ENCODE measurements around the gene EMC6.

EMC6 gene

DNA sequence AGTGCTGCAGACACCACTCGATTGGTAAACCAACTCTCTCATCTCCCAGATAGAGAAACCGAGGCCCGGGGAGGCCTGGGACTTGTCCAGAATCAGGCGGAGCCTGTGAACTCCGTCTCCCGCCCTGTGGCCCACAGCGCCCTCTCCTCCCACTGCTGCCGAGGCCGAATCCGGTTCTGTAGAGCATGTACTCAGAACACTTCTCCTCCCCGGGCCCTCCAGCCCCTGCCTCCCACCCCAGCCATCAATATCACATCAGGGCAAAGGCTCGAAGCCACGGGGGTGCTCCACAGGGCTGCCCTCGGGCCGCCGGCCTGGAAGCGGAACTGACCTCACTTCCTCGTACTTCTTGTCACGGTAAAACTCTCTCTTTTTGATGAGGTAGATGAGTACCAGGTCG lies 13.0 kb downstream of the EMC6 start:
- TF ChIP-seq SIN3A (IDR thresholded peaks at IDR 0.05; ENCODE audit: borderline replicate concordance, insufficient read depth, low read length): no peak
- TF ChIP-seq FOXP2 (optimal IDR thresholded peaks at IDR 0.05; ENCODE audit: borderline replicate concordance, extremely low read depth, extremely low read length, insufficient read depth): no peak
- TF ChIP-seq, protein P1, sequence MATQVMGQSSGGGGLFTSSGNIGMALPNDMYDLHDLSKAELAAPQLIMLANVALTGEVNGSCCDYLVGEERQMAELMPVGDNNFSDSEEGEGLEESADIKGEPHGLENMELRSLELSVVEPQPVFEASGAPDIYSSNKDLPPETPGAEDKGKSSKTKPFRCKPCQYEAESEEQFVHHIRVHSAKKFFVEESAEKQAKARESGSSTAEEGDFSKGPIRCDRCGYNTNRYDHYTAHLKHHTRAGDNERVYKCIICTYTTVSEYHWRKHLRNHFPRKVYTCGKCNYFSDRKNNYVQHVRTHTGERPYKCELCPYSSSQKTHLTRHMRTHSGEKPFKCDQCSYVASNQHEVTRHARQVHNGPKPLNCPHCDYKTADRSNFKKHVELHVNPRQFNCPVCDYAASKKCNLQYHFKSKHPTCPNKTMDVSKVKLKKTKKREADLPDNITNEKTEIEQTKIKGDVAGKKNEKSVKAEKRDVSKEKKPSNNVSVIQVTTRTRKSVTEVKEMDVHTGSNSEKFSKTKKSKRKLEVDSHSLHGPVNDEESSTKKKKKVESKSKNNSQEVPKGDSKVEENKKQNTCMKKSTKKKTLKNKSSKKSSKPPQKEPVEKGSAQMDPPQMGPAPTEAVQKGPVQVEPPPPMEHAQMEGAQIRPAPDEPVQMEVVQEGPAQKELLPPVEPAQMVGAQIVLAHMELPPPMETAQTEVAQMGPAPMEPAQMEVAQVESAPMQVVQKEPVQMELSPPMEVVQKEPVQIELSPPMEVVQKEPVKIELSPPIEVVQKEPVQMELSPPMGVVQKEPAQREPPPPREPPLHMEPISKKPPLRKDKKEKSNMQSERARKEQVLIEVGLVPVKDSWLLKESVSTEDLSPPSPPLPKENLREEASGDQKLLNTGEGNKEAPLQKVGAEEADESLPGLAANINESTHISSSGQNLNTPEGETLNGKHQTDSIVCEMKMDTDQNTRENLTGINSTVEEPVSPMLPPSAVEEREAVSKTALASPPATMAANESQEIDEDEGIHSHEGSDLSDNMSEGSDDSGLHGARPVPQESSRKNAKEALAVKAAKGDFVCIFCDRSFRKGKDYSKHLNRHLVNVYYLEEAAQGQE (IDR thresholded peaks at IDR 0.05; ENCODE audit: insufficient read depth in 1 of 2, low read depth in 2 of 2, low read length in 2 of 2): no peak
- TF ChIP-seq POLR2AphosphoS5 (IDR thresholded peaks at IDR 0.05; ENCODE audit: low read depth, low read length): no peak
- TF ChIP-seq TAF1 (IDR thresholded peaks at IDR 0.05; ENCODE audit: borderline replicate concordance, insufficient read depth, low read length): no peak

DNA sequence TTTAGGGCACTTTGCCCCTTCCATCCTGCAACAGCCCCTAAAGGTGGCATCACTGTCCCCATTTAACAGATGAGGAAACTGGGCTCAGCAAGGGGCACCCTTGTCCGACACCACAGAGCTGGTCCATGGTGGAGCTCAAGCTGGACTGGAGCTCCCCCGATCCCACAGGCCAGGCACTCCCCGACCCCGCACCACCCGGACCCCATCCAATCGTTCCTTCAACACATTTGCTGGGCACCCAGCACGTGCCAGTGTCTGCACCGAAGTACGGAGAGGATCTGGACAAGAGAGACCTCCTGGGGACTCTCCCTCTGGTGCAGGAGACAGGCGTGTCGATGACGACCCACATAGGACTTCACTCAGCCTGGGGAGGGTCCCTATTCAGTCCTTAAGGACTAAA lies 13.4 kb downstream of the EMC6 start:
- TF ChIP-seq, protein P1 (IDR thresholded peaks at IDR 0.05; ENCODE audit: insufficient read depth in 1 of 2, low read depth in 2 of 2, low read length in 2 of 2): no peak
- no peak for TF ChIP-seq SIN3A (IDR thresholded peaks at IDR 0.05; ENCODE audit: borderline replicate concordance, insufficient read depth, low read length)
- TF ChIP-seq POLR2AphosphoS5 (IDR thresholded peaks at IDR 0.05; ENCODE audit: low read depth, low read length): no peak
- TF ChIP-seq FOXP2 (optimal IDR thresholded peaks at IDR 0.05; ENCODE audit: borderline replicate concordance, extremely low read depth, extremely low read length, insufficient read depth): no peak
- TF ChIP-seq TAF1 (IDR thresholded peaks at IDR 0.05; ENCODE audit: borderline replicate concordance, insufficient read depth, low read length): no peak

DNA sequence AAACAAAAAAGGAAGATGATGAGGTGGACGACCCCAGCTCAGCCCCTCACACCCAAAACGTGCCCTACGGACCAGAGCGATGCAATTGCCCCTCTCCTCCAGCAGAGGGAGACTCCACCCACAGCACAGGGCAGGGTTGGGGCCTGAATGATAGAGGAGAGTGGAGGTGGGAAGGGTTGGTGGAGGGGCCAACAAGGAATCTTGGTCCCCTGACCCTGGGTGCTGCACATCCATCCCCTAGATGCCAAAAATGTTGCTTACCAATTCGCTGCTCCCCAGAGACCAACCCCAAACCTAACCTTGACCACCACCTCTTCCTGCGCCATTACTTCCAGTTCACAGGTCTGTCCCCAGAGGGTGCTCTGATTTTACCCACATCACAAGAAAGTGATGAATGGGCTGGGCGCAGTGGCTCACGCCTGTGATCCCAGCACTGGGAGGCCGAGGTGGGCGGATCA lies 14.5 kb downstream of the EMC6 start:
- TF ChIP-seq FOXP2 (optimal IDR thresholded peaks at IDR 0.05; ENCODE audit: borderline replicate concordance, extremely low read depth, extremely low read length, insufficient read depth) (no peak), TAF1 (IDR thresholded peaks at IDR 0.05; ENCODE audit: borderline replicate concordance, insufficient read depth, low read length) (no peak)

DNA sequence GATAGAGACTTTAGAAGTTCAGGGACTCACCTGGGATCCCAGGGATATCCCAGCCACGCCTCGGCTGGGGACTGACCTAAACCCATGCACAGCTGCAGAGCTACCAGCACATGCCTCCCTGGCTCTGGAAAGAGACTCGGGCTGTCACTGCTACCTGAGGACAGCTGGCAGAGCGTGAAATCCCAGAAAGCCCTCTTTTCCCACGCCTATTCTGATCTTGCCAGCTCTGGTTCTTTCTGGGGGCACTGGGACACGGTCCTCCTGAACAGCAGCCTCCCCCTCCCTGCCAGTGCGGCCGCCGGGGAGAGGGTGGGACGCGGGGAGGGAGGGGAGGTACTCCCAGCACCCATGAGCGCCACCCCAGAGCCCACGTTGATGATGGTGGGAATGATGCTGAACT lies 16.6 kb downstream of the EMC6 start:
- TF ChIP-seq FOXP2 (optimal IDR thresholded peaks at IDR 0.05; ENCODE audit: borderline replicate concordance, extremely low read depth, extremely low read length, insufficient read depth) (no peak), TAF1 (IDR thresholded peaks at IDR 0.05; ENCODE audit: borderline replicate concordance, insufficient read depth, low read length) (no peak), POLR2AphosphoS5 (IDR thresholded peaks at IDR 0.05; ENCODE audit: low read depth, low read length) (no peak), SIN3A (IDR thresholded peaks at IDR 0.05; ENCODE audit: borderline replicate concordance, insufficient read depth, low read length) (no peak)
- TF ChIP-seq, protein P1 (IDR thresholded peaks at IDR 0.05; ENCODE audit: insufficient read depth in 1 of 2, low read depth in 2 of 2, low read length in 2 of 2): no peak

DNA sequence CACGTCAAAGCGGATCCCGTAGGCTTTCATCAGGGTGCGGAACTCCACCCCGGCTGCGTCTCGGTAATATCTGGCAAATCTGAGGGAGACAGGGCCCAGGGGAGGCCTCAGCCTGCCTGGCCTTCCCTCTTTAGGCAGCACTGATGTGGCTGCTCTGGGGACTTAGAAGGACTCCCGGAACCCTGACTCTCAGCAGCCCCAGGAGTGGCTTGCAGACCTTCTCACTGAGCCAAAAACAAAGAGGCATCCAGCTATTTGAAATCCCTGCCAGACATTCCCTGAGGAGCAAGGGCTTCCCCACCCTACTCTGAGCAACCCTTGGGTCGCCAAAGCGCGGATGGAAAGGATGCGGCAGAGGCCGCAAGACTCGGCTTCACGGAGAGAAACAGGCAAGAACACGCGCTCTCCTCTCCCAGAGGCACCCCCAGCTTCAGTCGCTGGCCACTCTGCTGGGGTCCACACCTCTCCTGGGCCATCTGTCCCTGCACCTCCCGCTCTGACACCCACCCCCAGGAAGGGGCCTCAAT lies 19.5 kb downstream of the EMC6 start:
- no peak for TF ChIP-seq POLR2AphosphoS5 (IDR thresholded peaks at IDR 0.05; ENCODE audit: low read depth, low read length)
- no peak for TF ChIP-seq FOXP2 (optimal IDR thresholded peaks at IDR 0.05; ENCODE audit: borderline replicate concordance, extremely low read depth, extremely low read length, insufficient read depth)
- no peak for TF ChIP-seq SIN3A (IDR thresholded peaks at IDR 0.05; ENCODE audit: borderline replicate concordance, insufficient read depth, low read length)
- TF ChIP-seq, protein P1 (IDR thresholded peaks at IDR 0.05; ENCODE audit: insufficient read depth in 1 of 2, low read depth in 2 of 2, low read length in 2 of 2): no peak
- TF ChIP-seq TAF1 (IDR thresholded peaks at IDR 0.05; ENCODE audit: borderline replicate concordance, insufficient read depth, low read length): no peak

Measured in PFSK-1 (cell line).